ENCODE measurements around the gene ESYT2. TPM values are rescaled to one million over a fixed set of nuclear protein-coding genes. Genes with fewer than 3 reads are reported as not detected.

Gene ESYT2
- total RNA-seq, 4 donors from 2014 or later: 68.3 to 95.8 (median 82.6) TPM

- TF ChIP-seq EP300 (IDR thresholded peaks at IDR 0.05) (no peak), POLR2AphosphoS5 (IDR thresholded peaks at IDR 0.05) (no peak), CTCF (IDR thresholded peaks at IDR 0.05) (no peak), POLR2A (IDR thresholded peaks at IDR 0.05) (no peak)
- no peaks in the 10 kb centered on the region for H3K27me3 ChIP-seq
- H3K4me3 ChIP-seq: no peak overlapping the region
- DNase-seq (ENCODE audit: low spot score in 2 of 2): no peak
- no peaks in the 10 kb centered on the region for H3K4me1 ChIP-seq
- H3K9me3 ChIP-seq: no peaks in the 10 kb centered on the region
- peaks cover 52% of the 10 kb centered on the region for H3K36me3 ChIP-seq
- WGBS: 83% methylated on average over 23 of the region's 23 CpGs
- H3K27ac ChIP-seq: no peak overlapping the region
Observed at GRCh38 chr7:158796667-158797066, 32.6 kb downstream of the ESYT2 start.

- no peaks in the 10 kb centered on the region for H3K9me3 ChIP-seq
- H3K27ac ChIP-seq: no peak overlapping the region
- no peaks in the 10 kb centered on the region for H3K27me3 ChIP-seq
- no peak overlapping the region for H3K4me3 ChIP-seq
- TF ChIP-seq POLR2AphosphoS5 (IDR thresholded peaks at IDR 0.05): no peak
- TF ChIP-seq POLR2A (IDR thresholded peaks at IDR 0.05): no peak
- no peak for TF ChIP-seq EP300 (IDR thresholded peaks at IDR 0.05)
- no peak for DNase-seq (ENCODE audit: low spot score in 2 of 2)
- H3K4me1 ChIP-seq: no peaks in the 10 kb centered on the region
- 72% methylated on average over 4 of the region's 4 CpGs for WGBS
- peaks cover 66% of the 10 kb centered on the region for H3K36me3 ChIP-seq
Observed at GRCh38 chr7:158795272-158795671, 34.0 kb downstream of the ESYT2 start.

GRCh38 chr7:158791107-158791506, 38.2 kb downstream of the ESYT2 start:
- WGBS: 90% methylated on average over 10 of the region's 10 CpGs
- TF ChIP-seq POLR2AphosphoS5 (IDR thresholded peaks at IDR 0.05) (no peak), POLR2A (IDR thresholded peaks at IDR 0.05) (no peak), EP300 (IDR thresholded peaks at IDR 0.05) (no peak), CTCF (IDR thresholded peaks at IDR 0.05) (no peak)
- peaks cover 77% of the 10 kb centered on the region for H3K36me3 ChIP-seq
- DNase-seq (ENCODE audit: low spot score in 2 of 2): no peak
- H3K27me3 ChIP-seq: no peaks in the 10 kb centered on the region
- no peaks in the 10 kb centered on the region for H3K9me3 ChIP-seq
- H3K27ac ChIP-seq: no peak overlapping the region
- no peak overlapping the region for H3K4me3 ChIP-seq
- no peaks in the 10 kb centered on the region for H3K4me1 ChIP-seq

GRCh38 chr7:158789842-158790241, 39.5 kb downstream of the ESYT2 start:
- no peaks in the 10 kb centered on the region for H3K27me3 ChIP-seq
- WGBS: 84% methylated on average over 11 of the region's 11 CpGs
- peaks cover 2% of the 10 kb centered on the region for H3K4me1 ChIP-seq

GRCh38 chr7:158786898-158787297, 42.4 kb downstream of the ESYT2 start:
- Histone ChIP-seq H3K4me1 (peaks cover 25% of the 10 kb centered on the region), H3K4me3 (no peak overlapping the region), H3K27me3 (no peaks in the 10 kb centered on the region), H3K27ac (no peak overlapping the region), H3K36me3 (peaks cover 72% of the 10 kb centered on the region), H3K9me3 (no peaks in the 10 kb centered on the region)
- WGBS: 93% methylated on average over 6 of the region's 6 CpGs
- DNase-seq (ENCODE audit: low spot score in 2 of 2): no peak
- TF ChIP-seq POLR2AphosphoS5 (IDR thresholded peaks at IDR 0.05): no peak
- TF ChIP-seq POLR2A (IDR thresholded peaks at IDR 0.05): no peak
- TF ChIP-seq CTCF (IDR thresholded peaks at IDR 0.05): no peak
- TF ChIP-seq EP300 (IDR thresholded peaks at IDR 0.05): no peak

More at GRCh38 chr7:158789842-158790241, 39.5 kb downstream of the ESYT2 start:
- H3K4me3 ChIP-seq: no peak overlapping the region
- no peak overlapping the region for H3K27ac ChIP-seq
- TF ChIP-seq POLR2AphosphoS5 (IDR thresholded peaks at IDR 0.05) (no peak), CTCF (IDR thresholded peaks at IDR 0.05) (no peak), EP300 (IDR thresholded peaks at IDR 0.05) (no peak), POLR2A (IDR thresholded peaks at IDR 0.05) (no peak)
- H3K9me3 ChIP-seq: no peaks in the 10 kb centered on the region
- DNase-seq (ENCODE audit: low spot score in 2 of 2): no peak
- peaks cover 67% of the 10 kb centered on the region for H3K36me3 ChIP-seq

- H3K36me3 ChIP-seq: peaks cover 60% of the 10 kb centered on the region
- DNase-seq (ENCODE audit: low spot score in 2 of 2): no peak
- H3K27ac ChIP-seq: peak overlapping the region; percentile 77
- H3K27me3 ChIP-seq: no peaks in the 10 kb centered on the region
- H3K9me3 ChIP-seq: no peaks in the 10 kb centered on the region
- no peak for TF ChIP-seq POLR2A (IDR thresholded peaks at IDR 0.05)
- no peak for TF ChIP-seq EP300 (IDR thresholded peaks at IDR 0.05)
- no peak for TF ChIP-seq CTCF (IDR thresholded peaks at IDR 0.05)
- TF ChIP-seq POLR2AphosphoS5 (IDR thresholded peaks at IDR 0.05): no peak
- 88% methylated on average over 6 of the region's 7 CpGs for WGBS
- H3K4me3 ChIP-seq: no peak overlapping the region
- peaks cover 30% of the 10 kb centered on the region for H3K4me1 ChIP-seq
Observed at GRCh38 chr7:158784270-158784669, 45.0 kb downstream of the ESYT2 start.
